Caki2 (cell line): Measurements from ENCODE around the gene CAPZB. TPM values are rescaled to one million over a fixed set of nuclear protein-coding genes. Genes with fewer than 3 reads are reported as not detected.
"Not testable (repeated sequence)": the region's sequence is repeated elsewhere in the genome, so short reads cannot be mapped to it uniquely, and the experiment has no call there.

ENCODE experiments used
- DNase-seq: peaks from one replicate; pipeline ENCODE4 v3.0.0-alpha.2; 2015; ENCODE audit warnings: low read depth
- in situ Hi-C: cut with HindIII; loops from 2 replicates; pipeline ENCODE4 v1.10.0; 2016; ENCODE audit warnings: low sequenced_read_pairs, low pct_unique_long_range_greater_than_20kb, mixed read lengths
- total RNA-seq: library from RNA; depleted of rRNA; stranded (reverse); fragments of >200 nt; shearing (Covaris generic); gene quantifications from 2 replicates; pipeline ENCODE4 v1.2.3, GENCODE V29; 2014; ENCODE audit warnings: low replicate concordance

Gene CAPZB
- total RNA-seq, 1 experiment from 2014 or later, result 321 TPM

DNA sequence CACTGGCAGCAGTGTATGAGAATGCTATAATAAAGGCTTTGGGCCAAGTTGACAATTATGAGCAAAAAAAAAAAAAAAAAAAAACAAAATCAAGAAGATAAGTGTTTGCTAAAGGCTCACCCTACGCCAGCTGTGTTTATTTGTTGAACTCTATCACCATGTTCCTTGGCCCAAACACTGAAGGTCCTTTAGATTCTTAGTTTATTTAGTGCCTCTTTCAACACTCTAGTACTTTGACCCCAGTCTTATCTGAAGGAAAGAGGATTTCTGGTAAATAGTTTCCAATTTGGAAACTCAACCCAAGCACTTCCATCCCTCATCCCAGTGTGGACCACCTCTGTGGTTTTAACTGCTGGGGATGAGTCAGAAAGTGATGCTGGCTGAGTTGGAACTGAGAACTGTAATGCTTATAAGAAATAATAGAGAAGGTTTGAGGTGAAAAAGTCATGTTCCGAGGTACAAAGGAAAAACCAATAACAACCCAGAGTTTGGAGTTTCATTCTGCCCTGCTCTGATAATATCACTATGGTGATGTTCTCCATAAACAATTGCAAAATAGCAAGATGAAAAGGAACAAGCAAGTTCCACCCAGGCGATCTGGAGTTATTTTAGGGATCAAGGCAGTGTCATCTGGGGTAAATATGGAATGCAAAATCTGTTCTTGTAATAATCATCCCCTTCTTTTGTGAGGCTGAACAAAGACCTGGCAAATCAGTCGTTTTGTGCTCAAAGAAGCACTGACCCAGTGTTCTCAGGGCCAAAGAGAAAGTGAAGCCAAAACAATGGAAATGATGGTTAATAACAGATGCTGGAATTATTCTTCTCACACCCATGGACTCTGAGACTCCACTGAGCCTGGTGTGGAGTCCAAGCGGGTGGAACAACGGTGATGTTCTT lies 19.7 kb upstream of the CAPZB start:
- DNase-seq, result peak; percentile 71
- in situ Hi-C loops, result no loop called here

DNA sequence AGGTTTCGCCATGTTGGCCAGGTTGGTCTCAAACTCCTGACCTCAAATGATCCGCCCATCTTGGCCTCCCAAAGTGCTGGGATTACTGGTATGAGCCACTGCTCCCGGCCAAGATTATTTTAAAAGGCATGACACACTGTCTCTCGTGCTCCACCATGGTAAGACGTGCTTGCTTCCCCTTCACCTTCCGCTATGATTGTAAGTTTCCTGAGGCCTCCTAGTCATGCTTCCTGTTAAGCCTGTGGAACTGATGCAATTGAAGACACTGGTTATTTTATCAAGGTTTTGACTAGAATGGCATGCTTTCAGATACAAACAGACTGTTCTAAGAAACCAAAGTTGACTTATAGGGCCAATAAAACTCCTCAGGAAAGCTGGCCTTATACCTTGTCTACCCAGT lies 16.9 kb upstream of the CAPZB start:
- DNase-seq, in situ Hi-C loops: not testable (repeated sequence)

DNA sequence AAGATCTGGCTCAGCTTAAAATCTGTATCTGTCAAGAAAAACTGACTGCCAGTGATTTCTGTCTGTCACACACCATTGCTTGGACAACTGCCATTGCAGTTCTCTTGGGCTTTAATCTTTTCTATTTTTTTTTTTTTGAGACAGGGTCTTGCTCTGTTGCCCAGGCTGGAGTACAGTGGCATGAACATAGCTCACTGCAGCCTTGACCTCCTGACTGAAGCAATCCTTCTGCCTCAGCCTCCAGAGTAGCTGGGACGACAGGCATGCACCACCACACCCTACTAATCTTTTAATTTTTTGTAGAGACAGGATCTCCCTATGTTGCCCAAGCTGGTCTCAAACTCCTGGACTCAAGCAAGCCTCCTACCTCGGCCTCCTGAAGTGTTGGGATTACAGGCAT lies 14.5 kb upstream of the CAPZB start:
- DNase-seq, in situ Hi-C loops: not testable (repeated sequence)

DNA sequence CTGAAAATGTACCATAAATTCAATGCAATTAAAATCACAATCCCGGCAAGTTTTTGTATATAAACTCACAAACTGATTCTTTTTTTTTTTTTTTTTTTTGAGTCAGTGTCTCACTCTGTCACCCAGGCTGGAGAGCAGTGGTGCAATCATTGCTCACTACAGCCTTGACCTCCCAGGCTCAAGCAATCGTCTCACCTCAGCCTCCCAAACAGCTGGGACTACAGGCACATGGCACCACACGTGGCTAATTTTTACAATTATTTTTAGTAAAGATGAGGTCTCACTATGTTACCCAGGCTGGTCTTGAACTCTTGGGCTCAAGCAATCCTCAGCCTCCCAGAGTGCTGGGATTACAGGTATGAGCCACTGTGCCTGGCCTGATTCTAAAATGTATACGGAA lies 12.1 kb upstream of the CAPZB start:
- in situ Hi-C loops, DNase-seq: not testable (repeated sequence)

DNA sequence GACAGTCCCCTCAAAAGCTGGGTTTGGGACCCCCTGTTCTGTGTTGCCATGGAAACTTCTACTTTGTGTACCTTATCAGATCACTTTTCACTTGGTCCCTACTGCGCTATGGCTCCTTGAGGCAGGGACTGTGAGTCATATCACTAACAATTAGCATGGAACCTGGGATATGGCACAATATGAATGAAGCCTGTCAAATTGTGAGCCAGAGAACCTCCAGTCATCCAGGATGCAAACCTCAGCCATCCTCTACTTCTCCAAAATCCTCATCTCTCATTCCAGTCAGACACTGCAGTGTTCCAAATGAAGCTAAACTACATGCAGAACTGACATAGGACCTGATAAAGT lies 11.2 kb upstream of the CAPZB start:
- no peak for DNase-seq
- in situ Hi-C loops, result no loop called here

DNA sequence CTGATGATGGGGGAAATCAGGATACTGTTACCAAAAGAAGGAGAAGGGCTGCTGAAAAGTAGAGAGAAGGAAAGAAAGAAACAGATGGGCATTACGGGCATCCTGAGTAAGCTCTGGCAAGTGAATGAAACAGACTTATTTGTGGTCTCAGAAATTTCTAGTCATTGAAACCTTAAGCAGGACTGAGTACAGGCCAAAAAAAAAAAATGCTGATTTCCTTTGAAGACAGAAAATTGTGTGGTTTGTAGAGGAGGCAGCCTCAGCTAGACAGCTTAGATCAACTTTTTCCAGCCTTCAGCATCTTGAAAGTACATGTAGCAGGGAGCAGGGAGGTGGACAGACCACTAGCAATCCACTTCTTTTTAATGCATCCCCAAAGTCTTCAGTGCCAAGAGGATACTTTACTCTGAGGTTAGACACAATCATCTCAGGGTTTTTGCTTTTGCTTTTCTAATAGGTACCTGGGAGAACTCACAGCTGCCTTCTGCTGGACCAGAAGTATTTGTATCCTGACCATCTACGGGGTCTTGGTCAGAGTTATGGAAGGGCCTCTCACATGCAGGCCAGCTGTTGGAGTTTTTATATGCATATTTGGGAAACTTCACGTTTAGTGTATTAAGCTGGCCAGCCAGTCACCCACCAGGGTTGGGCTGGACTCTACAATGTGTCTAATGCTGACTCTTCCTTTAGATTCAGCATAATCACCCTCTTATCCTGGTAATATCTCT lies 10.6 kb upstream of the CAPZB start:
- in situ Hi-C loops, result no loop called here

DNA sequence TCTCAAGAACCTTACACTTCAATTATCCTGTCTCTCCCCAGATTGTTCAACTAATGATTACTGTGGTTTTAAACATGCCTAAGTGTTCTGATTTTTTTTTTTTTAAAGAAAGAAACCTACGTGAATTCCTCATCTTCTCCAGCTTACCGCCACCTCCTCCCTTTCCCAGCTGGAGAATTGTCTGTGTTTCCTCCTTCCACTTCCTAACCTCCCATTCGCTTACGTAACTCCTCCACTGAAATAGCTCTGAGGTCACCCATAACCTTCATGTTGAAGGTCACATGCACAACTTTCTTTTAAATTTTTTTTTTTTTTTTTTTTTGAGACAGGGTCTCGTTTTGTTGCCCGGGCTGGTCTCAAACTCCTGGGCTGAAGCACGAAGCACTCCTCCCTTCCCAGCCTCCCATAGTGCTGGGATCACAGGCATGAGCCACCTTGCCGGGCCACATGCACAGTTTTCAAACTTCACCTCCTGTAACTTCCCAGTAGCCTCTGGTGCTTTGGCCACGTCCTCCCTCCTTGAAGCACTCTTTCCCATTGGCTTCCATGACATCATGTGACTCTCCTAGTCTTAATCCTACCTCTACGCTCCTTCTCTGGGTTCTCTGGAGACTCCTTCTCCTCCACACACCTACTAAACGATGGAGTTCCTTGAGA lies 9.8 kb upstream of the CAPZB start:
- in situ Hi-C loops, result no loop called here
- no peak for DNase-seq

More for the DNA sequence above, 10.6 kb upstream of the CAPZB start:
- no peak for DNase-seq

DNA sequence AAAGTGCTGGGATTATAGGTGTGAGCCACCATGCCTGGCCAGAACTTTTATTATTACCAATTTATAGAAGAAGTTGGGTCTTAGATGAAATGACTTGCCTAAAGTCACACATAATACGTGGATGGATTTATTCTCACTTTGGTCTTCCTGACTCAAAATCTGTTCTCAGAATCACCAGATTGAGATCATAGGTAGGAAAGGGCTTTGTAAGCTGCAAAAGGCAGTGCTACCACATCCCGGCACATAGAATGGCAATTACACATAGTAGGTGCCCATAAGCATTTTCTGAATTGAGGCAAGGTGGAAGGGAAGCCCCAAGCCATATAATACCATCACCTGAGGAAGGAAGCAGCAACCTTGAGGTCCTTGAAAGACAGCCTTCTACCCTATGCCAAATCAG lies 8.2 kb upstream of the CAPZB start:
- DNase-seq, result no peak
- in situ Hi-C loops, result no loop called here

DNA sequence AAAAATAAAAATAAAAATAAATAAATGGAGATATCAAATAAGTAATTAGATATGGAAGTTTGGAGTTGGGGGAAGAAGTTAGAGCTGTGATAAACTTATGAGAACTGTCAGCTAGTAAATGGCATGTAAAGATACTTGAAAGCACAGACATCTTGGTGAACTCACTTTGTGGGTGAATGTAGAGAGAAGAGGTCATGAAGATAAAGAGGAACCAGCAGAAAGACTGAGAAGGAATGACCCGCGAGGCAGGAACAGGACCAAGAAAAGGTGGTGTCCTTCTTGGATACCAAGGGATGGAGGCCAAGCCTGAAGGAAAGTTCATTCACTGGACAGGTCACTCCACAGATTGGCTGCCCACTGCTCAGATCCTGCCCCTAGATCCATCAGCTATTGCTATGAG lies 4.7 kb upstream of the CAPZB start:
- no peak for DNase-seq
- in situ Hi-C loops, result no loop called here

DNA sequence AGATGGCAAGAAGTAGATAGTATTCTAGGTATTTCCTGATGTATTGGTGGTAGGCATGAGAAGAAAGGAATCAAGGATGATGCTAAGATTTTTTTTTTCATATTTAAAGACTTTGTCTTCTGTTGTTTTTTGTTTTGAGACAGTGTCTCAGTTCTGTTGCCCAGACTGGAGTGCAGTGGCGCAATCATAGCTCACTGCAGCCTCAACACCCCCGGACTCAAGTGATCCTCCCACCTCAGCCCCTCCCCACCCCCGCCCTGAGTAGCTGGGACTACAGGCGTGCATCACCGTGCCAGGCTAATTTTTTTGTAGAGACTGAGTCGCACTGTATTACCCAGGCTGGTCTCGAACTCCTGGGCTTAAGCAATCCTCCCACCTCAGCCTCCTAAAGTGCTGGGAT lies 2.8 kb upstream of the CAPZB start:
- DNase-seq, result no peak
- in situ Hi-C loops, result no loop called here

DNA sequence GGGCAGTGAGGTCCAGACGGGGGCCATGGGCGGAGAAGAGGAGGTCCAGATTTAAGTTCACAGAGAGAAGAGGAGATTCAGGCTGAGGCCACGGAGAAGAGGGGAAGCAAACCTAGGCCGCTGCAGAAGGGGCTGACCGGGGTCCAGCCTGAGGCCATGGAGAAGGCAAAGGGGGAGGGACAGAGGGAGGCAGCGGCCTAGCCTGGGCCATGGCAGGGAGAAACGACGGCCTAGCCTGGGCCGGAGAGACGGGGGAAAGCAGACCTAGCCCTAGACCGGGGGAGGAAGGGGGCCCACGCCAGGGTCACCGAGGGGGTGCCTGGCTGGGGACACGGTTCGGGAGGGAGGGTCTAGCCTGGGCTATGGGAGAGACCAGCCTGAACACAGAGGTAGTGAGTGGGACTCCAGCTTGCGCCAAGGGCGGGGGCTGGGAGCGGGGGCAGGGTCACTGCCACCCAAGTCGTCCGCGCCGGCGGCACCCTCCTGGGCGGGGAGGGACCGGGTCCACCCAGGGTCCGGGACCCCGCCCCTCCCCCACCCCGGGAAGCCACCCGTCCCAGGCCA lies 459 bp downstream of the CAPZB start:
- in situ Hi-C loops, result no loop called here
- peak; percentile 13 for DNase-seq

DNA sequence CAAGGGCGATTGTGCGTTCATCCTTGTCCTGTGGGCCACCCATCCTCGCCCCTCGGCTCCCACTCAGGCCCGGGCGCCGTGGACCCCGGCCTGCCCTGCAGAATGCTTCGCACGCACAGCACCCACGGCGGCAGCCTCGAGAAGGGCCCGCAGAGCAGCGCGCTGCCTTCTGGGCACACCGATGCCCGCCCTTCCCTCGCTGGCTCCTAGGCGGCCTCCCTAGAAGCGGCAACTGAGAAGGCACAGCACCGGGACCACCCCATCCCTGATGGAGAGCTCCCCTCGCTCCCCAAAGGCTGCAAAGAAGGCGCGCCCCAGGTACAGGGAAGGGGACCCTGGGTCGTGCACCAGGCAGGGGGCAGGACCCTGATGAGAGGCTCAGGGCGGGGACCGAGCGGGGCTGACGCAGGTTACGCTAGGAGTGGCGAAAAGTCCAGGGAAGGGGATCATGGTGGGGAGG lies 971 bp downstream of the CAPZB start:
- DNase-seq, result no peak
- in situ Hi-C loops, result no loop called here

DNA sequence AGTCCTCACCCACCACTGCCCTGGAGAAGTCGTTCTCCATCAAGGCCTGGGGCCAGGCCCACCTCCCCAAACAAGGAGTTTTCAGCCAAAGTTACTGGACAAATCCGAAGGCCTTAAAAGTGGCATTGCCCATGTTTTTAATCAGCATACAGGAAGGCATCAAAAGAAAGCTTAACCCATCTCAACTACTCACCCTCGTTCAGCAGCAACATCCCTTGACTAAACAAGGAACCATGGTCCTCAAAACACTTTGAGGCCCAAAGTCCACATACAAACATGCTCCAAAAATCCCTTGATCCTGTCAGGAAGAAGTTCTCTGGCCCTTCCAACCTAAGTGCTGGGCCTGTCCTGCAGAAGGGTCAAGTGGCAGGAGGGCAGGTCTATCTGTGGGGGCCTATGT lies 1.6 kb downstream of the CAPZB start:
- no peak for DNase-seq
- in situ Hi-C loops, result no loop called here

DNA sequence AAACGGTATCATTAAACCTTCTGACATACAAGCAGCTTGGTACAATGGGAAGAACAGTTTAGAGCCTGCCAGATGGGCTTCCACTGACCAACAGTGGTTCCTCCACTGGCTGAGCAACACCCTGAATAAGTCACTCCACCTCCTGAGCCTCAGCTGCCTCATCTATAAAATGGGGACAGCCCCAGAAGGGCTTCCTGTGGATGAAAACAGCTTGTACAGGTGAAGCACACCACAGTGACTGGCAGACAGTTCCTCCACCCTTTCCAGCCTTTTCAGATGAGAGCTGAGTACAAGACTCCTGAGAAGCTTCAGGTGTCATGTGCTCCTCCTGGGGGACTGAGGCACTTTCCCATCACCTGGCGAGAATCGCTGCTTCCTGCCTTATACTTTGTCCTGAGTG lies 2.1 kb downstream of the CAPZB start:
- in situ Hi-C loops, result no loop called here
- DNase-seq, result no peak

DNA sequence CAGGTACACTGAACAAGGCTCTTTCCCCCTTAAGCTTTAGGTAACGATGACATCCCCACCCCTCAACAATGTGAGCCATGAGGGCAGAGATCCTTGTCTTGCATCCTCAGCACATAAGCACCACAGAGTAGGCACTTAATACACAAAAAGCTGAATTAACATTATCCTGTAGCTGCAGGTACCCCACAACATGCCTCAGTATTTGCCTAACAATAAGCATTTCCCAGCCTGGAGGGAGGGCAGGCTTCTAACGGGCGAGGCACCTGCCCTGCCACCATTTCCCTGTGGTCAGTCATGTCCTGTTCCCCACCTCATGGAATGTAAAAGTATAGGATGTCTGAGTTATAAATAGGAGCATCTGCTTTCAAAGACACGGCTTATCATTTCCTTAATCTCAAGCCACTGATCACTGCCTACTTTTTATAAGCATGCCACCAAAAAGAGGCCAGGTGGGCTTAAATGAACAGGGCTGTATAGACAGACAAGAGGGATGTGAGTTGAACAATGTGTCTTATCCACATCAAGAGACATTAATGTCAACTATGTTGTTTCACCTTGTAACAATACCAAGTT lies 3.4 kb downstream of the CAPZB start:
- in situ Hi-C loops, result no loop called here
- no peak for DNase-seq

DNA sequence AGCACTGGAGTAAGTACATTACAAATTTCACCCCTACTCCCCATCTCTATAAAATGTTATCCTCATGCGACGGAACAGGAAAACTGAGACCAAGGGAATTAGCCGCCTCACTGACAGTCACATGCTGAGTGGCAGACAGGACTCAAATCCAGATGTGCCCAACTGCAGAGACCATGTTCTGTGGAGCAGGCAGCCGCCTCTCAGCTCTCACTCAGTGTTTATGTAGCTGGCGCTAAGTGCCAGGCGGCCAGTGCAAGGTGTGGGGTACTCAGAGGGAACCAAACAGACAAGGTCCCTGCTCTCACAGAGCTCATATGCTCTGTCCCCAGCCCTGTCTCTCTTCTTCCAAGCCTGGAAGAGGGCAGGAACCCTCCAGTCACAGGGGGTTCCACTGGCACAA lies 5.1 kb downstream of the CAPZB start:
- no peak for DNase-seq
- in situ Hi-C loops, result no loop called here

DNA sequence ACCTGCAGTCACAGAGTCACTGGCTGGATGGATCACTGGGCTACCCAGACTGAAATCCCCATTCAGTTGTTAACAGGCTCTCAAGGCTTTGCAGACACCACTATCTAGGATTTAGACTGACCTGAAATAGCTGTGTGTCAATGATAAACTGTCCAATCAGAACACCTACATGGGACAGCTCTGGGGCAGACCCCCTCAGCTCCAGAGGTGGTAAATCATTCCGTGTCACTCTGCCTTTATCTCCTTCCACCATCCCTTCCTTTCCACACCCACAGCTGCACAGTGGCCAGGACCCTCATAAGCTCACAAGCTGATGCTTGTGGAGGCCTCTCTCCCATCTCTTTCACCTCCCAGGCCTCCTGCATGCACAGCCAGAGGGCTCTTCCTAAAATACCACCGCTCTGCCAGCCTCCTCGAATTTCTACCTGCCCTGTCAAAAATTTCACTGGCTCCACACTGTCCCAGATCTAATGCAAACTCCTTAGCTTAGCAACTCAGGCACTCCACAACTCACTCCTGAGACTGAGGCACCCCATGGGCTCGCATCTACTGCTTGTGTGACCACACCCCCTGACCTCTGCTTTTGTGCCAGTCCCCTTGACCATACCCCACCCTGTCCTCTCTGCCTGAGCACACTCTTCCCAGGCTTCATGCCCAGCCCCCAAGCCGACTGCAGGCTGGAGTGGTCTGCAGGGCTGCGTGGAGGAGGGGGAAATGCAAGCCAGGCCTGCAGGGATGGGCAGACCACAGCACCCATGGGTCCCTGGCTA lies 5.8 kb downstream of the CAPZB start:
- in situ Hi-C loops, result no loop called here
- no peak for DNase-seq

DNA sequence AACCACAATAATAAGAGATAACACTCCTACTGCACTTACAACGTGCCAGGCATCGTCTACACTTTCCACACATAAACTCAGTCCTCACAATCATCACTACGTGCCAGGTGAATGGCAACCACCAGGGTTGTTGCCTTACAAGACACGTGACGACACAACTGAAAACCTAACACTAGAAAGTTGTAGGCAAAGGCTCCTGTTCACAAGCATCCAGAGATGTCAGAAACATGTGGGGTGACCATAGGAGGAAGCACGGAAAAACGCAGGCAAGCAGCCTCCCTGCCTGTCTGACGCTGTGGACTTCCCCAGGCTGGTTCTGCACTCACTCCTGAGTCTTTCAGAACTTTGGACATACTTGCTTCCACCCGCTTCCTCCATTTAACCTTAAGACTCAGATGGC lies 7.0 kb downstream of the CAPZB start:
- no peak for DNase-seq
- in situ Hi-C loops, result no loop called here
